Right cardiac atrium (tissue), 5 donors: Measurements from ENCODE around the gene ETF1. TPM values are rescaled to one million over a fixed set of nuclear protein-coding genes. Genes with fewer than 3 reads are reported as not detected.
"Not testable (repeated sequence)": the region's sequence is repeated elsewhere in the genome, so short reads cannot be mapped to it uniquely, and the experiment has no call there.

Source experiments
- ATAC-seq, 2 donors: fragments of 200-7000 bp; cut with Tn5 transposase; one replicate each; pipeline versions ENCODE4 v1.8.0 to v1.9.1; 2020; ENCODE audit warnings: moderate library complexity in 2 of 2, mild to moderate bottlenecking in 1 of 2
- DNase-seq, 3 donors: peaks; one replicate each; pipeline ENCODE4 v3.0.0-alpha.2; 2020
- H3K27ac ChIP-seq: one replicate; pipeline ENCODE4 v1.5.1; 2013; ENCODE audit warnings: mild to moderate bottlenecking, low read length, control low read depth, moderate library complexity
- H3K27me3 ChIP-seq: one replicate; pipeline ENCODE4 v1.6.1; 2013; ENCODE audit not compliant: control insufficient read depth, insufficient read depth
- H3K4me1 ChIP-seq: one replicate; pipeline ENCODE4 v1.6.1; 2013; ENCODE audit warnings: low read length; ENCODE audit not compliant: control insufficient read depth, insufficient read depth
- H3K4me3 ChIP-seq: one replicate; pipeline ENCODE4 v1.5.1; 2013; ENCODE audit warnings: low read length, control low read depth
- H3K9me3 ChIP-seq: one replicate; pipeline ENCODE4 v1.6.1; 2013; ENCODE audit warnings: low read length; ENCODE audit not compliant: control insufficient read depth
- WGBS: extraction: QIAGEN DNeasy Blood & Tissue Kit; methylation state at CpG from one replicate; pipeline ENCODE4 v1.1.7; 2013; 5-methylcytosine and 5-hydroxymethylcytosine counted together
- intact Hi-C, 4 donors: fragments of 100-400 bp; cut with DNase I; formaldehyde crosslinking; loops; one replicate each; pipeline versions ENCODE4 v1.11.0 to v1.14.0; 2022 to 2023
- polyA plus RNA-seq: library from polyadenylated mRNA; stranded (reverse); fragments of 200-250 nt; gene quantifications from one replicate; pipeline ENCODE4 v1.2.3, GENCODE V29; 2013
- total RNA-seq, 4 donors: library from RNA; stranded (reverse); fragmentation: NEBNext Ultra II Directional; extraction: Animal tissue kit (Norgen Biotek cat#: 25700); gene quantifications; one replicate each; pipeline ENCODE4 v1.2.1, GENCODE V29; 2021
- donor health status: healthy with polysubstance abuse.
- donor health status: DM: no; HTN: yes; CAD: no.
- donor health status: DM: no; HTN: no; CAD: no.
- donor health status: DM: no; HTN: yes; CAD: no; lungs with severe emphysema.
- donor health status: DM: yes; HTN: yes; CAD: no.

ETF1 gene
- total and polyA plus RNA-seq, 5 donors: 35.2 to 114 (median 78.4) TPM

DNA sequence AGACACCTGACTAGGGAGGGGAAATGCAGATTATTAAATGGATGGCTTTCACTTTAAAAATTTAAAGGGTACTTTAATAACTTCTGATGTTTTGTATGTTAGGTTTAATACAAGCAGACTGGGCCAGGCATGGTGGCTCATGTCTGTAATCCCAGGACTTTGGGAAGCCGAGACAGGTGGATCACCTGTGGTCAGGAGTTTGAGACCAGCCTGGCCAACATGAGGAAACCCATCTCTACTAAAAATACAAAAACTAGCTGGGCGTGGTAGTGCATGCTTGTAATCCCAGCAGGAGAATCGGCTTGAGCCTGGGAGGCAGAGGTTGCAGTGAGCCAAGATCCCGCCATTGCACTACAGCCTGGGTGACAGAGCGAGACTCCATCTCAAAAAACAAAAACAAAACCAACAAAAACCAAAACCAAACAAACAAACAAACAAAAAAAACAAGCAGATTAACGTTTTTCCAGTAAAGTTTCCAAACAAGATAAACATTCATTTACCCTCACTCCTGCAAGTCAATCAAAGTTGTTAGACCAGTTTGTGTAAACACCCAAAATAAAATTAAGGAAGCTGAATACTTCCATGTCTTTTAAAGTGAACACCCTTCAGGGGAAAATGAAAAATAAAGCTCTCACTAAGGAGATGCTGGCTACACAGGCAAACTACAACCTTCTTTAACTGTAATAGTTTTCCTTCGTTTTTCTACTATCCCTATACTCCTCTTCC lies 14.1 kb downstream of the ETF1 start:
- Histone ChIP-seq H3K4me3 (no peak overlapping the region), H3K27me3 (no peaks in the 10 kb centered on the region), H3K9me3 (no peaks in the 10 kb centered on the region), H3K27ac (no peak overlapping the region), H3K4me1 (no peaks in the 10 kb centered on the region)
- WGBS: 77% methylated on average over 7 of the region's 7 CpGs
- intact Hi-C loops: no loop called here
- no peak for ATAC-seq
- DNase-seq: no peak

DNA sequence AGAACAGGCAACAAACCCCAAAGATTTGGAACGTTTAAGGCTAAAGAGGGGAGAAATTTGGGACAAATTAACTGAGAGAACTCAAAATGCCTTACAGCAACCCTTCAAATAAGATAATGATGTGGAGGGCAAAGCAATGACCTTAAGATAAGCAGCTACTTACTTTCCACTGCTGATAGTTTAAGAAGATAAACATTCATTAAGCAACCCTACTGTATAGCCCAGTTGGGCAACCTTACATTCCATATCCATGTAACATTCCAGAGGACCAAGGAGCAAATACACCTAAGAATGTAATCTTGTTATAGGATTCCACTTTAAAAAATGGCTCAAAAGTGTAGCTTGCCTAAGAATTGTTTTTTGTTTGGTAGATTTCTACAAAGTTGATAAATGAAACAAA lies 14.8 kb downstream of the ETF1 start:
- H3K27ac ChIP-seq: no peak overlapping the region
- H3K4me3 ChIP-seq: no peak overlapping the region
- no peaks in the 10 kb centered on the region for H3K27me3 ChIP-seq
- ATAC-seq (no peak), DNase-seq (no peak)
- intact Hi-C loops: no loop called here
- no peaks in the 10 kb centered on the region for H3K9me3 ChIP-seq
- 58% methylated on average over 1 of the region's 1 CpG for WGBS
- no peaks in the 10 kb centered on the region for H3K4me1 ChIP-seq

DNA sequence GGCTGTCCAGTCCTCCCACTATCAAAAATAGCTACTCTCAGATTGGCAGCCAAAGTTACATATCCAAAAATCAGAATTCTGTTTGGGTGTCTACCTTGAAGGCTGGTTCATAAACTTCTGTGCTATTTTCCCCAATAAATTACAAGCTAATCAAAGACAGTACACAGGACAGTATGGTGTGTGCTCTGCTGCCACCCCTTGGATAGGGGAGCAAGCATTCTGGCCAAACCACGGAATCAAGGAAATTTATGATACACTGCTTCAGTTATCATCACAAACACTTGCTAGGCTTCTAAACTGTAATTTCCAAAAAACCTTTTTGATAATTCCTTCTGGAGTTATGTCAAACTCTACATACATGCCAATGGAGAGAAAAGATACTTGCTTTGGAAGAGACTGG lies 15.9 kb downstream of the ETF1 start:
- Histone ChIP-seq H3K9me3 (no peaks in the 10 kb centered on the region), H3K27ac (no peak overlapping the region), H3K4me3 (no peak overlapping the region), H3K27me3 (no peaks in the 10 kb centered on the region), H3K4me1 (no peaks in the 10 kb centered on the region)
- ATAC-seq: no peak
- intact Hi-C loops: no loop called here
- no peak for DNase-seq
- 44% methylated on average over 1 of the region's 1 CpG for WGBS

DNA sequence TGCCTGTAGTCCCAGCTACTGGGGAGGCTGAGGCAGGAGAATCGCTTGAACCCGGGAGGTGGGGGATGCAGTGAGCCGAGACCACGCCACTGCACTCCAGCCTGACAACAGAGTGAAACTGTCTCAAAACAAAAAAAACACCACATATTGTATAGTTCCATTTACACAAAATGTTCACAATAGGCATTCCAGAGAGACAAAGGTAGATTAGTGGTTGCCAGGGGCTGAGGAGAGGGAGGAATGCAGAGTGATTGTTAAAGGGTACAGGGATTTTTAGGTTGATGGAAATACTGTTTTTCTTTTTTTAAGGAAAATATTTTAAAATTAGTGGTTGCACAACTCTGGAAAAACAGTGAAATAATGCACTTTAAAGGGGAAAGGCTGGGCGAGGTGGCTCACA lies 19.6 kb downstream of the ETF1 start:
- Histone ChIP-seq H3K9me3 (no peaks in the 10 kb centered on the region), H3K4me1 (no peaks in the 10 kb centered on the region), H3K4me3 (no peak overlapping the region), H3K27me3 (no peaks in the 10 kb centered on the region), H3K27ac (no peak overlapping the region)
- ATAC-seq: no peak
- no peak for DNase-seq
- 97% methylated on average over 5 of the region's 5 CpGs for WGBS
- intact Hi-C loops: no loop called here

DNA sequence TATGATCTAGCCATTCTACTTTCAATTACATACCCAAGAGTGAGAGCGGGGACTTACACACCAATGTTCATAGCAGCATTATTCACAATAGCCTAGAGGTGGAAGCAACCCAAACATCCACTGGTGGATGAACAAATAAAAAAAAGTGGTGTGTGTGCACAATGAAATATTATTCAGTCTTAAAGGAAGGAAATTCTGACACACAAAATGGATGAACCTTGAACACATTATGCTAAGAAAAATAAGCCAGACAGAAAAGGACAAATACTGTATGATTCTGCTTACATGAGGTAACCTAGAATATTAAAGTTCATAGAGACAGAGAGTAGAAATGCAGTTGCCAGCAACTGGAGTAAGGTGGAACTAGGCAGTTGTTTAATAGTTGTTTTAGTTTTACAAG lies 22.1 kb downstream of the ETF1 start:
- Histone ChIP-seq H3K27ac (no peak overlapping the region), H3K4me3 (no peak overlapping the region), H3K4me1 (no peaks in the 10 kb centered on the region), H3K27me3 (no peaks in the 10 kb centered on the region), H3K9me3 (no peaks in the 10 kb centered on the region)
- WGBS: 99% methylated on average over 1 of the region's 1 CpG
- ATAC-seq (no peak), DNase-seq (no peak)
- intact Hi-C loops: no loop called here

DNA sequence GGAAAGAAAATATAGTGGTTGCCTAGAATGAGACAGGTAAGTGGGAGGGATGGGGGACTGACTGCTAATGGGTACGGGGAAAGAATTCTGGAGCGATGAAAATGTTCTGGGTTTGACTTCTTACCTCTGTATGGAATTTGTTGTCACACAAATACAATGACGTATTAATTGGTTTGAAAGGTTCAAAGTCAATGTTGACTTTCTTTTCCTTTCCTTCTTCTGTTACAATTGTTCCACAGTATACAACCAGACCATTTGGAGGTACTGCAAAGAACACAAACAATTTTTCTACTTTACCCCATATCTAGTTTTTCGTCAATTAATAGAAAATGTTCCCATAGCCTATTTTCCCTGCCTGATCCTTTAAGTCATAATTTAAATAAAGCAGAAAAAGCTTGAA lies 25.6 kb downstream of the ETF1 start:
- Histone ChIP-seq H3K4me3 (no peak overlapping the region), H3K27ac (no peak overlapping the region), H3K27me3 (no peaks in the 10 kb centered on the region), H3K9me3 (no peaks in the 10 kb centered on the region), H3K4me1 (no peaks in the 10 kb centered on the region)
- ATAC-seq: no peak
- intact Hi-C loops: no loop called here
- DNase-seq: no peak
- WGBS: 94% methylated on average over 4 of the region's 4 CpGs

DNA sequence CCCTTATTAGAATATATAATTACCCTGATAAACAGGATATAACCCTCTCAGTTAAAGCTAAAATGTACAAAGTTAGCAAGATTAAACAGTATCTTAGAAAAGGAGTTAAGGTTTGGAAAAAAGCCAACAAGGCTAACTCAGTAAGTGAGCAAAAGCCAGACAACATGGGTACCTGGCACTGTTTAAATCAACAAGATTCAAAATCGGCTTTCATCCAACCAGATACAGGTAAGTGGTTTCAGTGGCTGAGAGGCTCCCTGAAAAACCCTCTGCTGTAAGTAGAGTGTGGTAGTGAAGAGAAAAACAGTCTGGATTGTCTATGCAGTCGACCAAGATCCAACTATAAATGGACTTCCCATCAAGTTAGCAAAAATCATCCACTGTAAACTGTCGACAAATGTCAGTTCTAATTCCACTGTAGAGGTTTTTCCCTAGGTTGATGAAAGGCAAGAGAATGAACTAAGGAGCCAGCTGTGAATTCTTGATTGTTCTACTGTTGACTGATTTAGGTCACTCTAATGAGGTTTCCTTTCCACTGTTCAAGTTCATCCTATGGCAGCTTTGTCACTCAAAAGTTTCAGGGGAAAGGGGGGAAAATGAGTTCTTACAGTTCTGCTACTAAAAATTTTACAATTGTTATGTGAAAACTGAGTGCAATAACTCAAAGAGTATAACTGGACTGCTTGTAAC lies 27.3 kb downstream of the ETF1 start:
- Histone ChIP-seq H3K4me1 (no peaks in the 10 kb centered on the region), H3K9me3 (no peaks in the 10 kb centered on the region), H3K4me3 (no peak overlapping the region), H3K27me3 (no peaks in the 10 kb centered on the region), H3K27ac (no peak overlapping the region)
- no peak for DNase-seq
- WGBS: 81% methylated on average over 3 of the region's 3 CpGs
- intact Hi-C loops: no loop called here
- no peak for ATAC-seq

DNA sequence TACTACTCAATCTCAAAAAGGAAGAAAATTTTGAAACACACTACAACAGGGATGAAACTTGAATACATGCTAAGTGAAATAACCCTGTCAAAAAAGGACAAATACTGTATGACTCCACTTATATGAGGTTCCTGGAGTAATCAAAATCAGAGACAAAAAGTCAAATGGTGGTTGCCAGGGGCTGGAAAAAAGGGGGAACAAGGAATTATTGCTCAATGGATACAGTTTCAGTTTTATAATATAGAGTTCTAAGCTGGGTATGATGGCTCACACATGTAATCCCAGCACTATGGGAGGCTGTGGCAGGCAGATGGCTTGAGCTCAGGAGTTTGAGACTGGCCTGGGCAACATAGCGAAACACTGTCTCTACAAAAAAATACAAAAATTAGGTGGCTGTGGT lies 29.0 kb downstream of the ETF1 start:
- 98% methylated on average over 1 of the region's 1 CpG for WGBS

DNA sequence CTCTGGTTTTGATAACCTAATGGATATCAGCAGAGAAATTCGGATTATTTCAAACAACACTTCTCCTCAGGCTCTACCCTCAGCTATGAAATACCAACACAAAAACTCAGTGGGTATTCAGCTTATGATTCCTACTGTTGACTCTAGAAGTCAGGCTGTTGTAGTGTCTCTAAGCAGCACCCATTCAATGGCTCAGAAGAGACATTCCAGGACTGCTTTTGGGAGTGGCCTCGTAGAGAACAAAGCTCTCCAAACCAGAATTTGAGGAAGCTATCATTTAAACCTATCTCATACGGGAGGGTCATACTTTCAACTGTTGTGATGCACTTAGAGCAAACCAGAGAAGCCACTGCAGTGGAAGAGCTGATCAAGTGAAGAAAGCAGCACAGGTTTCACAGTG lies 34.1 kb downstream of the ETF1 start:
- no peak for ATAC-seq
- H3K27ac ChIP-seq: no peak overlapping the region
- intact Hi-C loops: no loop called here

More for the DNA sequence above, 29.0 kb downstream of the ETF1 start:
- Histone ChIP-seq H3K4me1 (no peaks in the 10 kb centered on the region), H3K27ac (no peak overlapping the region), H3K27me3 (no peaks in the 10 kb centered on the region), H3K4me3 (no peak overlapping the region), H3K9me3 (no peaks in the 10 kb centered on the region)
- intact Hi-C loops: no loop called here
- DNase-seq (no peak), ATAC-seq (no peak)

DNA sequence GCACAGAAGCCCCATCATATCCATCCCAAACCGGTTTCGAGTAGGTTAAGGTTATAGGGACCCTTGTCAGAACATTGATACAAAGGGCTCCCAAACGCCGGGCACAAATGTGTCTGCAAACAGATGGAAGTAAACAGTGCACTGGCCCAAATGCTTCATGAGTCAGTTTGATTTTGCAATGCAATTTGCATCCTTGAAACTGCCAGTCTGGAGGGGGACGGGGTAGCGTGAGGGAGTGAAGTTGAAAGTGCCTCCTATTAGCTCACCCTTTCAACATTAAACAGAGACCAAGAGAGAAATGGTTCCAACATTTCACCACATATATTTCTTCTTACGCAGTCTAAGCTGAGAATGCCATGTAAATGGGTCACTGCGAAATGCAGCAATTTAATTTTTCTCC lies 35.6 kb downstream of the ETF1 start:
- WGBS: 88% methylated on average over 8 of the region's 8 CpGs
- H3K4me3 ChIP-seq, H3K27me3 ChIP-seq, H3K9me3 ChIP-seq, DNase-seq, intact Hi-C loops, H3K27ac ChIP-seq, ATAC-seq, H3K4me1 ChIP-seq: not testable (repeated sequence)

More for the DNA sequence above, 34.1 kb downstream of the ETF1 start:
- Histone ChIP-seq H3K4me3 (no peak overlapping the region), H3K27me3 (no peaks in the 10 kb centered on the region), H3K4me1 (no peaks in the 10 kb centered on the region), H3K9me3 (no peaks in the 10 kb centered on the region)
- DNase-seq: no peak
- WGBS: 59% methylated on average over 3 of the region's 3 CpGs

DNA sequence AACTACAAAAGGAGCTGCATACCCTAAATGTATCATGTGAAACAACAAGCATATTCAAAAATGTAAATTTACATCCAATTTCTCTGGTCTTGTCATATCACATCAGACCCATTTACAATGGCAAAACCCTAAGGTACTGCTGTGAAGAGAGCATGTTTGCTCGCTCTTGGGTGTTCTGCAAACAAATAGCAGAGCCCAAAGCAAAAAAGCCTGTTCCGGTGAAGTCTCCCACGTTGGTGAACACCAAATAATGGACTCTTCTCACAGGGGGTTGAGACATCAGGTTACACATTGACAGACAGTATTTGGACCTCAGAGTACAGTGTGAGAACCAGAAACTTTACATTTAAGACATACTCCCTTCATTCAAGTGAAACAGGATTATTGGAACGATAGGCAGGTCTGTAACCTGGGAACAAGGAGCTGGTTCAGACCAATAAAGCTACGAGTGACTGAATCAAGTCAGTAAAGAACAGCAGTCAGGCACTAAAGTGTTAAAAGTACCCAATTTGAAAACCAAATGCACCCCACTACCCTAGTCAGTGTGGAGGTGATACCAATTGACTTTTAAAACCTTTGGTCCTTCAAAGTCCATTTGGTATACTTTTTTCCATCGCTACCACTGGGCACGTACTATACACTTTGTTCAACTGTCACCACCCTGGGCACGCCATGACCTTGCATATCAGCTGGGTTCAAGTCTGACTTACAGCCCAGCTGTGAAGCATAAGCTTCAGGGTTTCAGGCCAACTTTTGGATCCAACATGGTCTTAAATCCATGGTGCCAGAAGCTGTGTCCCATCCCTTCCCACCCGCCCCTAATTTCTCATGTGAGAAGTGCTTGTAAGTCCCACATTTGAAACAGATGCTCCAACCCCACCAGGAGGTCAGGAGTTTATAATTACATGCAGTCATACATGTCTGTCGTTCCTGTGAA lies 36.4 kb downstream of the ETF1 start:
- ATAC-seq: no peak
- WGBS: 77% methylated on average over 10 of the region's 10 CpGs

More for the DNA sequence above, 36.4 kb downstream of the ETF1 start:
- Histone ChIP-seq H3K4me1 (no peaks in the 10 kb centered on the region), H3K9me3 (no peaks in the 10 kb centered on the region), H3K27me3 (no peaks in the 10 kb centered on the region), H3K27ac (no peak overlapping the region), H3K4me3 (no peak overlapping the region)
- intact Hi-C loops: no loop called here
- no peak for DNase-seq
